HG02642 (cell line): Measurements from ENCODE around the gene EPB41L5.
"Not testable (repeated sequence)": the region's sequence is repeated elsewhere in the genome, so short reads cannot be mapped to it uniquely, and the experiment has no call there.

Source experiments
- ATAC-seq: cut with Tn5 transposase; IDR thresholded peaks from one replicate; pipeline ENCODE4 v1.9.1; 2021; ENCODE audit warnings: mild to moderate bottlenecking; ENCODE audit not compliant: unreplicated experiment, poor library complexity

The EPB41L5 gene

DNA sequence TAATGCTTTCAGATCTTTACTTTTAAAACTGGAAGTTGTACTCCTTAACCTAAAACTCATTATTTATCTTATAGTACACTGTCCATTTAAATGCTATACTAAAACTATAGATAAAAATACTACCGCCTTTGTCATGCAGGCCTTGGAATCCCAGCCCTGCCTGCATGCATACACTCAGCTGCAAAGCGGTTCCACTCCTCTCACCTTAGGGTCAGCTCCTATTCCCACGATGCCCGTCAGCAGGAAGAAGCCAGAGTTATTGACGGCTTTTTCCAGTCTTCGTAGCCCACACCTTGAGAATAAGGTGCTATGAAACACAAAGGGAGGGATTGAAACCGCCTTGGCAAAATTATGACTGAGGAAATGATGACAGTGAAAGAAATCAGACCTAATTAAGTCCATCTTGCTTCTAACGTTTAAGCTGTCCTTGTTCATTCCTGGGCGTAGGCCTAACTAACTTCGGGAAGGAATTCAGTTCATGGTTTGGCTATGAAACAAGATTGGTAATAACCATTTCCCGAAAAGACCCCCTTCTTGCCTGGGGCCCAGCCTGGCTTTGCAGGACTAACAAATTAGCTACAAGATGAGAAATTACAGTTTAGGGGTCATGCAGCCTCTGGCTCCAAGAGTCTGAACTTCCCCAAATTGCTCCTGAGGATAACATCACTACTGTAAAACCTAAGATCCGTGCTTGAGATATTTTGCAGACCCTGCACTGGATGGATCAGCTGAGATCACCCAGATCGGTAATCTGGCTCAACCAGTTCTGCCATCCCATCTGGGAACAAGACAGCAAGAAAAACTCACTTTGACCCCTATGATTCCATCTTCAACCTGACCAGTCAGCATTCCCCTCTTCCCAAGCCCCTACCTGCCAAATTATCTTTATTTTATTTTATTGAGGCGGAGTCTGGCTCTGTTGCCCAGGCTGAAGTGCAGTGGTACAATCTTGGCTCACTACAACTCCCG, 17.1 kb downstream of the EPB41L5 start:
- no peak for ATAC-seq

DNA sequence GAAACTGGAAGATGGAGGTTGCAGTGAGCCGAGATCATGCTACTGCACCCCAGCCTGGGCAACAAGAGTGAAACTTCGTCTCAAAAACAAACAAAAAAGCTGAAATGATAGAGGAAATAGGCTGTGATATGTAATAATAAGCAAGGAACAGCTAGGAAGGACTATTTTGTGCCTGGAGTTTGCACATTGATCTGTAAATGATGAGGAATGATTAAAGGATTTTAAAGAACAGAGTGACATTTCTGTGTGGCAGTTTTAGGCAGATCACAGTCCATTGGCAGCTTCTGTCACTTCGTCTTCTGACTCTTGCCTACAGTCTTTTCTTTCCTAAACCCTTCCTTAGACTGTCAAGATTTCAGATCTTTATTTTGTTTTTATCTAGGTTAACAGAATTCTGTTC, 19.4 kb downstream of the EPB41L5 start:
- no peak for ATAC-seq

DNA sequence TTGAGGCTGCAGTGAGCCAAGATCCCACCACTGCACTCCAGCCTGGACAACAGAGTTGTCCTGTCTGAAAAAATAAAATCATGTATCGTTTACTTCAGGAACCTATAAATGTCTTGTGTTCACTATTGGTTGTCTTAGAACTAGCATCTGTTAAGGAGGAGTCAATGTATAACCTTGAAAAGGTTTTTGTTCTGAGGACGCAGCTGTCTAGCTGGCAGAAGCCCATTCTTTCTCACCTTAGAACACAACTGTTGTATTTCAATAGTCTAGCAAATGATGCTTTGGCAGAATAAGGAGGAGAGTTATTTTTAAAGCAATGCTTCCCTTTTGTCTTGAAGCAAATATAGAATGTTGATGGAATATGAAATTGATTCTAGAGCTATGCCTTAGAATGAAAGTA, 21.1 kb downstream of the EPB41L5 start:
- no peak for ATAC-seq

DNA sequence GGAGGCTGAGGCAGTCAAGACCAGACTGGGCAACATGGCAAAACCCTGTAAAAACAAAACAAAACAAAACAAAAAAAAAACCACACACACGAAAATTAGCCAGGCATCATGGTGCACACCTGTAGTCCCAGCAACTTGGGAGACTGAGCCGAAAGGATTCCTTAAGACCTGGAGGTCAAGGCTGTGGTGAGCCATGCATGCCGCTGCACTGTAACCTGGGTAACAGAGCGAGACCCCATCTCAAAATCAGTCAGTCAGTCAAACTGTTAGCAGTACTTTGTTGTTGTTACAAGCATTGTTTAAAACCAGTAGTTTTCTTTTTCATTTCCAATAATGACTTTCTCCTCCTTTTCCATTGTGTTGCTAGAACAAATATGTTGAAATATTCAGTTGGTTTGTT, 21.7 kb downstream of the EPB41L5 start:
- ATAC-seq = no peak

DNA sequence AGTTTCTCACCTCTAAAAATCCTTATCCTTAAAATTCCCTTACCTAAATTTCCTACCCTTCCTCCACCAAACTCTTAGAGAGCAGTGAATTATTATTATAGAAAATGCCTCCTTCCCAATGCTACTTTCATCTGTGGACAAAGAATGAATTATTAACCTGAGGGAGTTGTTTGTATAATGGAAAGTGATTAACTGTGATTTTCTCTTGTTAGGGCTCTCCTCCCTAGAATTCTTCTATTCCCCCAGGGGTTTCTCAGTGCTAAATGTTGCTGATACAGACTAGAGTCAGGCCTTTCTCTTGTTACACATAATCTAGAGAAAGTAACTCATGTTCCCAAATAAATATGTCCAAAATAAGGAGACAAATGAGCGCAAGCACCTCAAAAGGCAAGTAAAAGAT, 23.3 kb downstream of the EPB41L5 start:
- ATAC-seq = no peak

DNA sequence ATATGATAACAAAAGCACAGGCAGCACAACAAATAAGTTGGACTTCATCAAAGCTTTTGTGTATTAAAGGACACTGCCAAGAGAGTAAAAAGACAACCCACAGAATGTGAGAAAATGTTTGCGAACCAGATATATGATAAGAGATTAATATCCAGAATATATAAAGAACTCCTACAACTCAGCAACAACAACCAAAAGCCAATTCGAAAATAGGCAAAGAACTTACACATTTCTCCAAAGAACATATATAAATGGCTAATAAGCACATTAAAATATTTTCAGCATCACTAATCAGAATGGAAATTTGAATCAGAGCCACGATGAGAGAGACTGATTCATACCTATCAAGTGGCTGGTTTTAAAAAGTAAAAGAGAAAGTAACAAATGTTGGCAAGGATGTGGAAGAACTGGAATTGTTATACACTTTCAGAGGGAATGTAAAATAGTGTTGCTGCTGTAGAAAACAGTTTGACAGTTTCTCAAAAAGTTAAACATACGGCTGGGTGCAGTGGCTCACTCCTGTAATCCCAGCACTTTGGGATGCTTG, 25.2 kb downstream of the EPB41L5 start:
- no peak for ATAC-seq

DNA sequence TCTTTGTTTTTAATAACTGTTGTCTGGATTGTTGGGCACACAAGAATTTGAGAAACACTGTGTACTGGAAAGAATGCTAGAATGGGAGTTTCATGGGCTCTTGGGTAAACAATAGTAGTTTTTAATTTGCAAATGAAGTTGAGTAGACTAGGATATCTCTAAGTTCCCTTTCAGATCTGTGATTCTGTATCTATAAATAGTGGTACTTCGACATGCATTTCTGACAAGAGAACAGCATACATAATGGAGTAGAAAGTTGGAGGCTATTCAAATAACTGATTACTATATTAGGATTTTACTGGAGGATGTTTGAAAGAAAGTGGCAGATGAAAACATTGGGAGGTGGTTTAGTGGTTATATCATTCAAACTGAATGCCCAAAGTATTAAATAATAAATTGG, 29.5 kb downstream of the EPB41L5 start:
- ATAC-seq = no peak

DNA sequence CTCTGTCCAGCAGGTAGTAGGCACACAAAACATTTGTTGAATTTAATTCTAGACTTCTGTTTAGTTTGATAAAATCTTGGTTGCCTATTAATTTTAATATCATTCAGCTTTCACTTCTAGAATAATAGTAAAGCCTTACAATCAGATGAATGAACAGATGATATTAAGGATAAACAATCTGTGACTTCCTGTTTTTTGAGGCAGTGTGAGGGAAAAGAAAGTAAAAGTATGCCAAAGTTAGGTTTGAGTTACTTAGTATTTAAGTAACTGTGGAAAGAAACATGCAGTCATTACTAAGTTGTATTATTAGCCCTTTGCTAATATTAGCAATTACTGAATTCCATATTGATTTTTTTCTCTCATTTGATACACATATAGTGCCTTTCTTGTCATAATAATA, 31.5 kb downstream of the EPB41L5 start:
- no peak for ATAC-seq

DNA sequence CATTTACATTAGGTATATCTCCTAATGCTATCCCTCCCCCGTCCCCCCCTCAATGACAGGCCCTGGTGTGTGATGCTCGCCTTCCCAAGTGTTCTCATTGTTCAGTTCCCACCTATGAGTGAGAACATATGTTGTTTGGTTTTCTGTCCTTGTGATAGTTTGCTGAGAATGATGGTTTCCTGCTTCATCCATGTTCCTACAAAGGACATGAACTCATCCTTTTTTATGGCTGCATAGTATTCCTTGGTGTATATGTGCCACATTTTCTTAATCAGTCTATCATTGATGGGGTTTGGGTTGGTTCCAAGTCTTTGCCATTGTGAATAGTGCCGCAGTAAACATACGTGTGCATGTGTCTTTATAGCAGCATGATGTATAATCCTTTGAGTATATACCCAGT, 32.9 kb downstream of the EPB41L5 start:
- not testable (repeated sequence) for ATAC-seq

DNA sequence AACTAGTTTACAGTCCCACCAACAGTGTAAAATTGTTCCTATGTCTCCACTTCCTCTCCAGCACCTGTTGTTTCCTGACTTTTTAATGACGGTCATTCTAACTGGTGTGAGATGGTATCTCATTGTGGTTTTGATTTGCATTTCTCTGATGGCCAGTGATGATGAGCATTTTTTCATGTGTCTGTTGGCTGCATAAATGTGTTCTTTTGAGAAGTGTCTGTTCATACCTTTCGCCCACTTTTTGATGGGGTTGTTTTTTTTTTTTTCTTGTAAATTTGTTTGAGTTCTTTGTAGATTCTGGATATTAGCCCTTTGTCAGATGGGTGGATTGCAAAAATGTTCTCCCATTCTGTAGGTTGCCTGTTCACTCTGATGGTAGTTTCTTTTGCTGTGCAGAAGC, 33.4 kb downstream of the EPB41L5 start:
- ATAC-seq = not testable (repeated sequence)

DNA sequence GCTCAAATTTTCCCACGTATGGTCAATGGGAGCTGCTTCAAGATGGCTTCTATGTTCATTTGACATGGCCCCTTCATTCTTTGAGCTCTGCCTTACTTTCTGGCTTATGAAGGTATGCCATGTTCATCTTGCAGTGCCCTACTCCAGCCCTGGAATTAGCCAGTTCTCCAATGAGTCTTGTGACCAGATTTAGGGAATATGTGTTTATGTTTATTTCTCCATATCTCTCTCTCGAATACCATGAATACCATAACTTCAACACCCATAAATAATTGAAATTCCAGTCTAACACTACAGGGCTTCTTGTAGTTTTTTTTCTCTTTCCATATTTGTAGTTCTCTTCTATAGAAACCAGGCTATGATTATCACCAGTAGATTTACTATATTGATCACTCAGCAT, 39.7 kb downstream of the EPB41L5 start:
- ATAC-seq = no peak

DNA sequence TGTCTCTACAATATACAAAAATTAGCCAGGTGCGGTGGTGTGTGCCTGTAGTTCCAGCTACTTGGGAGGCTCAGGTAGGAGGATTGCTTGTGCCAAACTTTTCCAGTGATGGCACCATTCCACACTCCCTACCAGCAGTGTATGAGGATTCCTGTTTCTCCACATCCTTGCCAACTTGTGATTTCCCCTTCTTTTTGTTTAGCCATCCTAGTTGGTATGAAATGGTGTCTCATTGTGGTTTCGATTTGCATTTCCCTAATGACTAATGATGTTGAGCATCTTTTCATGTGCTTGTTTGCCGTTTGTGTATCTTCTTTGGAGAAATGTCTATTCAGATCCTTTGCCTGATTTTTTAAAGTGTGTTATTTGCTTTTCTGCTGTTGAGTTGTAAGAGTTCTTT, 41.0 kb downstream of the EPB41L5 start:
- ATAC-seq = no peak

DNA sequence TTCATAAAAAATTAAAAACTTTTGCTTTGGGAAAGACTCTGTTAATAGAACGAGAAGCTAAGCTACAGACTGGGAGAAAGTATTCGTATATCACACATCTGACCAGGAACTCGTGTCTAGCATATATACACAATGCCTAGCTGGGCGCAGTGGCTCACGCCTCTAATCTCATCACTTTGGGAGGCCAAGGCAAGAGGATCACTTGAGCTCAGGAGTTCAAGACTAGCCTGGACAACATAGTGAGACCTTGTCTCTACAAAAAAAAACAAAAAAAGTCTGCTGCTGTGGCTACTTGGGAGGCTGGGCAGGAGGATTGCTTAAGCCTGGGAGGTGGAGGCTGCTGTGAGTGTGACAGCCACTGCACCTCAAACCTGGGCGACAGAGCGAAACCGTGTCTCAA, 46.6 kb downstream of the EPB41L5 start:
- no peak for ATAC-seq

DNA sequence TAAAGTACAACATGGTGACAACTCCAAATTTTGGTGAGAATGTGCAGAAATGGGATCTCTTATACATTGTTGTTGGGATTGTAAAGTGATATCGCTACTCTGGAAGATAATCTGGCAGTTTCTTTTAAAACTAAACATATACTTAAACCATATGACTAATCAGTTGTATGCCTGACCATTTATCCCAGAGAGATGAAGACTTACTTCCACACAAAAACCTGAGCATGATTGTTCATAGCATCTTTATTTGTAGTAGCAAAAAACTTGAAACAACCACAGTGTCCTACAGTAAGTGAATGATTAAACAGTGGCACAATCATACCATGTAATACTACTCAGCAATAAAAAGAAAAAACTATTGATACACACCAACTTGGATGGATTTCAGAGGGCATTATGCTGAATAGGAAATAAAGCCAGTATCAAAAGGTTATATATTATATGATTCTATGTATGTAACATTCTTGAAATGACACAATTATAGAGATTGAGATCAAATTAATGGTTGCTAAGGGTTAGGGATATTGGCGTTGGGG, 47.3 kb downstream of the EPB41L5 start:
- ATAC-seq = no peak

DNA sequence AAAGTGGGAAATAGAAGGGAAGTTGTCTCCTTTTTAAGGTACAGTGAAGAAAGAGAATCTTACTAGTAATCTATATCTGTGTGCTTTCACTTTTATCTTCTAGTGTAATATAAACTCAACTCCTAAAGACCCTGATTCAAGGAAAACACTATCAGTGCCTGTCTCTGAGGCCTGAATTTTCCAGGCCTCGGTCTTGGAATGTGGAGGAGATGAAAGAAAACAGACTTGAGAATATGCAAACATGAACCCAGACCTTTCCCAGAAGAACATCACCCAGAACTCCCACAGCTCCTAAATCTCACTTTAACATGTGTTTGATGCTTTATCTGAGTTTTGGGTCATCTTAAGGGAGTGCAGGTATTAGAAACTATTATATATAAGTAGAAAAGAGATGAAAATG, 51.8 kb downstream of the EPB41L5 start:
- no peak for ATAC-seq

DNA sequence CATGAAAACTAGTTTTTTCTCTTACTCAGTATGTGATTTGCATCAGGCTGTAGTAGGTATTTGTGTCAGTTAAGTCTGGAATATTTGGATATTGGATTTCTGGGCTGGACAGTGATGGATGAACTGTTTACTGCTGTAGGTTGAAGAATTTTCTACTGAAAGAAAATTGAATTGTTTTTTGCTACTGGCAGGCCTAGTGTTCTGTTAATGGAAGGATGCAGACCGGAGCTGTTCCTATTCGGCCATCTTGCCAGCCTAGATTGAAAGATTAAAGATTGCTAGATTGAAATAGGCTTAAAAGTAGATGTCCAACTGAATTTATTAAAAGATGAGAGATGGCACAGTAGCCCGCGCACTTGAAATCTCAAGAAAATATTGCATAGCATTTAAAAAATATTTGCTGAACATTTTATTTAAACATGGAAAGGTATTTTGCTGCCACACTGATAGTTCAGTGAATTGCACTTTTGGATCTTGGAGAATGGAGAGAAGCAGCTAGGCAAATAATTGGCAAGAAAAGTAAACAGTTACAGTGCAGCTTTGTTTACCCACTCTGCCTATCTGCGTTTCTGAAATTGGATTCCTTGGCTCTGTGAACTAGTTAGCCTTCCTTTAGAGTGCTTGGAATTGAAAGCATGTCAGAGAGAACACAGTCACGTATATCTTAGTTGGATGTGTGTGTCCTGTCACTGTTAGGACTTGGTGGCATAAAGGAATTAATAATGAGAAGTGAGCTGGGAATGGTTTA, 54.1 kb downstream of the EPB41L5 start:
- ATAC-seq = no peak

DNA sequence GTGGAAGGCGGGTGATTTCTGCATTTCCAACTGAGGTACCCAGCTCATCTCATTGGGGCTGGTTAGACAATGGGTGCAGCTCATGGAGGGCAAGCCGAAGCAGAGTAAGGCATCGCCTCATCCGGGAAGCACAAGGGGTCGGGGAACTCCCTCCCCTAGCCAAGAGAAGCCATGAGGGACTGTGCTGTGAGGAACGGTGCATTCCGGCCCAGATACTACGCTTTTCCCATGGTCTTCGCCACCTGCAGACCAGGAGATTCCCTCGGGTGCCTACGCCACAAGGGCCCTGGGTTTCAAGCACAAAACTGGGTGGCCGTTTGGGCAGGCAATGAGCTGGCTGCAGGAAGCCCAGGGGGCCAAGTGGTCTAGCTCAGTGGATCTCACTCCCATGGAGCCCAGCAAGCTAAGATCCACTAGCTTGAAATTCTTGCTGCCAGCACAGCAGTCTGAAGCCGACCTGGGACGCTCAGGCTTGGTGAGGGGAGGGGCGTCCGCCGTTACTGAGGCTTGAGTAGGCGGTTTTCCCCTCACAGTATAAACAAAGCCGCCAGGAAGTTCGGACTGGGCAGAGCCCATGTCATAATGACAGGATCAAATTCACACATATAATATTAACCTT, 55.3 kb downstream of the EPB41L5 start:
- not testable (repeated sequence) for ATAC-seq

DNA sequence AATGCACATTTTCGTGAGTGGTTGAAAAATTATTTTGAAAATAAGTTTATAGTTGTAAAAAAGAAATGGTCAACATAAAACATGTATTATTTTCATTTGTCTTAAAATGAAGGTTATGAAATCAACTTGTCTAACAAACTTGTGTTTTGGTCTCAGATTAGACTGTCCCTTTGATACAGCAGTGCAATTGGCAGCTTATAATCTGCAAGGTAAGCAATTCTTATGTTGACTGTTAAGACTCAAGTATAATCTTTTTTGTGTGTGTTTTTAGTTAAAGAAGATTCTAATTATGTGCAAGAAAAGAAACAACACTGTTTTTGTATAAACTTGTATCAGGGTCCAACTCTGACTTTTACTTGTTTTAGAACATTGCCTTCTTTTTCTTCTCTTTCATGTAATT, 62.7 kb downstream of the EPB41L5 start:
- no peak for ATAC-seq

DNA sequence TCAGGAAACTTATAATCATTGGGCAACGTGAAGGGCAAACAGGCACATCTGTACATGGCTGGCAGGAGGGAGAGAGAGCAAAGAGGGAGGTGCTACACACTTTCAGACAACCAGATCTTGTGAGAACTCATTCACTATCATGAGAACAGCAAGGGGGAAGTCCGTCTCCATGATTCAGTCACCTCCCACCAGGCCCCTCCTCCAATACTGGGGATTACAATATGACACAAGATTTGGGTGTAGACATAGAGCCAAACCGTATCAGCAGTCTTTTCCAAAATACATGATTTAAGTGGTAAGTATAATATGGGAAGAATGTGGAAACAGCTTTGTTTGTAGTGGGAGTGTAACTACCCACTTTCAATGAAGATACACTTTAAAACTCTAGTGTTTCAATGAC, 65.0 kb downstream of the EPB41L5 start:
- no peak for ATAC-seq

DNA sequence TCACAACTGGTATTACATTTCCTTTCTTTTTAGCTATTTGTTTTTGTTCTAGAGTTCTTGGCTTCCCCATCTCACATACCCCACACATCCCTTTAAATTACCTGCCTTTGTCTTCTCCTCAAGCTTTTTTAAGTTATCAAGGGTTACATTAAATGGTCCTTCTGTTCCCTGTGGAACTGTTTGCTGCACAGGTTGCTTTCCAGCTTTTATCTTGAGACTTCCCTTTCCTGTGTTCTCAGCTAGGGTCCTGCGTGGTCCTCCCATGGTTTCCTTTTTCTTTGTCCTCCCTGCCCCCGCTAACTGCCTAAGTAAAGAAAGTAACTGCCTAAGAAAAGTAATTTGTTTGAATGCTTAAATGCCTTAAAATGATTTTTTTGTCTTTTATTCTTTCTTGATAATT, 66.8 kb downstream of the EPB41L5 start:
- ATAC-seq = no peak

DNA sequence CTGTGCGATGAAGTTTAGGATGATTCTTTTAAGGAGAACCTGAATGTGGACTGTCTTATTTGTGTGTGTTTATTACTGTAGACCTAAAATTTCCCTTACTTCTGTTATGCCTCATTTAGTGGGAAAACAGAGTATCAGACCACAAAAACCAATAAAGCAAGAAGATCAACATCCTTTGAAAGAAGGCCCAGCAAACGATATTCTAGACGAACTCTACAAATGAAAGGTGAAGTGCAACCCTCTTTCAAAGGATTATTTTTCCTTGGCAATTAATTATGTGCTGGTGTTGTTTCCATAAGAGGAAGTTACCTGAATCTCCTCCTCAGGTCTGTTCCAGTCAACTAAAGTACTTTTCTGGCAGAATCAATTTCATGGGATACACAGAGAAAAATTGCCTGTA, 78.6 kb downstream of the EPB41L5 start:
- no peak for ATAC-seq
